GM13976 (cell line): ENCODE data around the gene MAN2A1.

Experiments used
- DNase-seq: peaks from one replicate; pipeline ENCODE4 v3.0.0; 2012; ENCODE audit warnings: low spot score
- in situ Hi-C: fragments of 300-500 bp; cut with MboI; formaldehyde crosslinking; loops from one replicate; pipeline ENCODE4 v1.12.0; 2022; ENCODE audit warnings: low sequenced_read_pairs, mixed read lengths, inconsistent platforms; ENCODE audit not compliant: unreplicated experiment
- TF ChIP-seq, protein P1 (sequence below): IDR thresholded peaks from 2 replicates; pipeline ENCODE4 v1.5.1; 2012; ENCODE audit warnings: borderline replicate concordance, mild to moderate bottlenecking; ENCODE audit not compliant: insufficient read depth; ENCODE audit errors: extremely low read depth, missing control alignments, control extremely low read depth

Gene MAN2A1

DNA sequence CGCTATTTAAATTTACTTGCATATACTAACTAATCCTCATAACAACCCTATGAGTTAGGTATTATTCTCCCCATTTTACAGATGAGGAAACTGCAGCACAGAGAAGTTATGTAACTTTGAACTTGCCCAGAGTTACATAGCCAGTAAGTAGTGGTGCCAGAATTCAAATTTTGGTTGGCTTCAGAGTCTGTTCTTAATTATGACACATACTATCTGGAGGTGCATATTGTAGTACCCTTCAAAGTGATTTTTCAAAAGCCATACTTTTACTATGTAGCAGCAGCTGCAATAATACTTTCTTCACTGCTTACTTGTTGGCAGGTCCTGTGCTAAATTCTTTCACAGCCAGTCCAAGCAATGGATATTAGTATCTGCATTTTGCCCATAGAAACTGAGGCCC lies 16.4 kb downstream of the MAN2A1 start:
- in situ Hi-C loops = no loop called here

DNA sequence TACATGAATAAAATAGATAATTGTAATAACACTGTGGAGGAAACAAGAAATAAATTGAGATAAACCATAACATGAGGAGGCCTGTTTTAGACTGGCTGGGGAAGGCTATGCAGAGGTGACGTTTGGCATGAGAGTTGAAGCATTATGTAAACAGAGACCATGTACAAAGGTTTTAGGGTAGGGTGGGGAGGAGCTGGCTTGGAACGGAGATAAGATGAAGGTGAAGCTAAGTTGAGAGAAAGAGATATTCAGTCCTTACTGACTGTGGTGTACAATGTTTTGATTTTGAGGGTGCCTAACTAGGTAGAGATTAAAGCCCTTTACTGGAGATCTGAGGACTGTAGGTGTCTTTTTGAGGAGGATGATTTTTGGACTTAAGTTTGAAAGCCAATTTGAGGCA lies 17.8 kb downstream of the MAN2A1 start:
- no peak for DNase-seq
- in situ Hi-C loops = no loop called here
- TF ChIP-seq, protein P1, sequence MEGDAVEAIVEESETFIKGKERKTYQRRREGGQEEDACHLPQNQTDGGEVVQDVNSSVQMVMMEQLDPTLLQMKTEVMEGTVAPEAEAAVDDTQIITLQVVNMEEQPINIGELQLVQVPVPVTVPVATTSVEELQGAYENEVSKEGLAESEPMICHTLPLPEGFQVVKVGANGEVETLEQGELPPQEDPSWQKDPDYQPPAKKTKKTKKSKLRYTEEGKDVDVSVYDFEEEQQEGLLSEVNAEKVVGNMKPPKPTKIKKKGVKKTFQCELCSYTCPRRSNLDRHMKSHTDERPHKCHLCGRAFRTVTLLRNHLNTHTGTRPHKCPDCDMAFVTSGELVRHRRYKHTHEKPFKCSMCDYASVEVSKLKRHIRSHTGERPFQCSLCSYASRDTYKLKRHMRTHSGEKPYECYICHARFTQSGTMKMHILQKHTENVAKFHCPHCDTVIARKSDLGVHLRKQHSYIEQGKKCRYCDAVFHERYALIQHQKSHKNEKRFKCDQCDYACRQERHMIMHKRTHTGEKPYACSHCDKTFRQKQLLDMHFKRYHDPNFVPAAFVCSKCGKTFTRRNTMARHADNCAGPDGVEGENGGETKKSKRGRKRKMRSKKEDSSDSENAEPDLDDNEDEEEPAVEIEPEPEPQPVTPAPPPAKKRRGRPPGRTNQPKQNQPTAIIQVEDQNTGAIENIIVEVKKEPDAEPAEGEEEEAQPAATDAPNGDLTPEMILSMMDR = no peak

More for the DNA sequence above, 16.4 kb downstream of the MAN2A1 start:
- no peak for DNase-seq
- TF ChIP-seq, protein P1 = no peak

DNA sequence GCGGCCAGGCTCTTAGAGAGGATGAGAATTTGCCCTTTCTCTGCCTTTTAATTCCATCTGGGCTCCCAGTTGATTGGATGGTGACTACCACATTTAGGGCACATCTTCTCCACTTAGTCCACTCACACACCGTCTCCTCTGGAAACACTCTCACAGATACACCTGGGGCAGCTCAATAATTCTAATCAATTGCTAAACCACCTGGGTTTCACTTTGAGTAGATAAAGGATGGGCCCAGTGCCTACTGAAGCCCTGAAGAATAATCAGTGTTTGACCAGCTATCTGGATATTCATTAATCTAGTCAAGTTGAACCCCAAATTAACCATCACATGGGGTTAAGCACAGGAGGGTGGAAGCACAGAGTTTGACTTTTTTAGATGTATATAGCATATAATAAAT lies 19.1 kb downstream of the MAN2A1 start:
- no peak for DNase-seq
- in situ Hi-C loops = no loop called here
- TF ChIP-seq, protein P1 = no peak

DNA sequence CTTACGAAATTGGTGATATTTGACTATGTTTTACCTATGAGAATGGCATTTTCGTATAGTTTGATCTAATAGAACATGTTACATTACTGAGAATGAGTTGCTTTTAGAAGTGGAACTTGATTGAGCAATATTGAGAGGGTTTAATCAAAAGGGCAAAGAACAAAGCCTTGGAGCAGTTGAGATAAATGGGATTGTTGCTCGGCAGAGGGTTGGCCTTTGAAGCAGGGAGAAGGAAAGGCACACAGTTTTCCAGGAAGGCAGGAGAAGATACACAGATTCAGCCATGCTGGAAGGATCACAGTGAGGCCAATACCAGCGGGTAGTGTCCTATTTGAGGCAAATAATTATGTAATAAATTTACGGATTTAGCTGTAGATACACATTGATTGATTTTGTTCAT lies 19.5 kb downstream of the MAN2A1 start:
- DNase-seq = no peak
- in situ Hi-C loops = no loop called here
- TF ChIP-seq, protein P1 = no peak

DNA sequence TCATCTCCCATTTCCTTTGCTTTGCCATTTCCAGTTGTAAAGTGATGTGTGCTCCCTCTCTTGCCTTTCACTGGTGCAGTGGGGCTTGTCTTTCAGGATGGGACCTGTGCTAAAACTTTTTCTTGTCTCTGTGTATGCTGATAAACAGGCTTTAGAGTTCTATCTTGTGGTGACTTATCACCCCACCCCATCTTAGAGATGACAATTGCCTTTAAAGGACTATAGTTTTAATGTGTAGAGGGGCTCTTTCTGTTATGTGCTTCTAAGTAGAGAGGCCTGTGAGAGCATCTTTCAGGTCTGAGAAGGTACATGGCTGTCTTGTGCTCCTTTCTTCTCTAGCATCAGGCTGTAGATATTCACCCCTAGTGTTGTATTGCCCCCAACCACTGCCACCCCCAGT lies 21.9 kb downstream of the MAN2A1 start:
- in situ Hi-C loops = no loop called here
- DNase-seq = no peak
- TF ChIP-seq, protein P1 = no peak

DNA sequence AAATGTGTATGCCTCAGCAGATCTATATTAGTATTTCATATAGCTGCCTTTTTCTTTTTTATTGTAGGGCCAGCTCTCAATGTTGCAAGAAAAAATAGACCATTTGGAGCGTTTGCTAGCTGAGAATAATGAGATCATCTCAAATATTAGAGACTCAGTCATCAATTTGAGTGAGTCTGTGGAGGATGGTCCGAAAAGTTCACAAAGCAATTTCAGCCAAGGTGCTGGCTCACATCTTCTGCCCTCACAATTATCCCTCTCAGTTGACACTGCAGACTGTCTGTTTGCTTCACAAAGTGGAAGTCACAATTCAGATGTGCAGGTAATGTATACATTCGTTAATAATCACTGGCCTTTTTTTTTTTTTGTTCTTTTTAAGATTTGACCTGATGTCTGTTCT lies 23.7 kb downstream of the MAN2A1 start:
- in situ Hi-C loops = no loop called here
- TF ChIP-seq, protein P1 = no peak
- no peak for DNase-seq

DNA sequence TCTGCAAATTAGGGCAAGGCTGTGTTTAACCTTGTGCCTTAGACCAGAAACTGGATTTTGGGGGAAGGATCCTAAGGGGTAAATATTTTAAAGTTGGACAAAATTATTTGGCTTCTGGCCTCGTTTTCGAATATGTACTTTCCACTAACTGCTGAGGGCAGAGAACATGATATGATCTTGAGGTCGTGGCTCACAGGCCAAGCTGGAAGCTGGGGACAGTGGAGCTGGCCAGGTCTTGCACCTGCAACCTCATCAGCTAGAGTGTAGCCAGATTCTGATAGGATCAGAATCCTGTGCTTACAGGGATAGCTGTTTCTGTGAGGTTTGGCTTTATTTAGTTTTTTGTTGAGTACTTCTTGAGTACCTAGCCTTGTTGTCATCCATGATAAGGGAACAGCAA lies 24.9 kb downstream of the MAN2A1 start:
- in situ Hi-C loops = no loop called here
- TF ChIP-seq, protein P1 = no peak
- no peak for DNase-seq
